Adrenal gland (tissue), 5 donors: ENCODE results near the gene PQBP1.
"Not testable (repeated sequence)": the region's sequence is repeated elsewhere in the genome, so short reads cannot be mapped to it uniquely, and the experiment has no call there.

ENCODE experiments used
- POLR2A ChIP-seq, 2 donors: fragments of 450-650 bp; IDR thresholded peaks; one replicate each; pipeline ENCODE4 v1.6.1; 2017; ENCODE audit warnings: antibody characterized with exemption in 2 of 2, mild to moderate bottlenecking in 2 of 2, moderate library complexity in 1 of 2
- TF ChIP-seq, protein P1 (sequence below), 6 experiments: fragments of 450-650 bp in 4 of 6; fragments of 200-600 bp in 2 of 6; sonication (generic) in 1 of 6; IDR thresholded peaks; 1 replicate in 5 of 6; 2 replicates in 1 of 6; pipeline versions ENCODE4 v1.5.1 to v1.8.0; 2016 to 2021; ENCODE audit warnings: antibody characterized with exemption in 6 of 6, mild to moderate bottlenecking in 2 of 6, moderate library complexity in 1 of 6
- donor health status: DM: no; HTN: no; CAD: no.

DNA sequence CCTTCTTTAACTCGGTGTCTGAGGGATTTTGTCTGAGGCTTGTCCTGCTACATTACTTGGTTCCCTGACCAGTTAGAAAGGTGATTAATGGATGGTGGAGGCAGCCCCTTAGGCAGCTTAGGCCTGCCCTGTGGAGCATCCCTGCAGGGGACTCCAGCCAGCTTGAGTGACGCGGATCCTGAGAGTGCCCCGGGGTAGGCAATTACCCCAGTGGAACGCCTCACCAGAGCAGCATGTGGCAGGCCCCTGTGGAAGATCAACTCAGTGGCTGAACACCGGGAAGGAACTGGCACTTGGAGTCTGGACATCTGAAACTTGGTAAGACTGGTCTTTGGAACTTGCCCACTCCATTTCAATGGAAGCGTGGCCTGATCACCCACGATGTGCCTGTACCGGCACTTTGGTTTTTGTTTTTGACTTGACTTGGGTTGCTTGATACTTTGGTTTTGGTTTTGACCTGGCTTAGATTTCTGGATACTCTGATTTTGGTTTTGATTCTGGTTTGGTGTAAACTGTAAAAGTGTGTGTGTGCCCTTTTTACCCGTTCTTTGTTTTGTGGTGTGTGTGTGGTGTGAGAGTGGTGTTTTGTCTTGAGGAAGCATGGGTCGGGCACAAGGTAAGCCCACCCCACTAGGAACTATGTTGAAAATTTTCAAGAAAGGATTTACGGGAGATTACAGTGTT, 43.5 kb upstream of the PQBP1 start:
- TF ChIP-seq, protein P1, sequence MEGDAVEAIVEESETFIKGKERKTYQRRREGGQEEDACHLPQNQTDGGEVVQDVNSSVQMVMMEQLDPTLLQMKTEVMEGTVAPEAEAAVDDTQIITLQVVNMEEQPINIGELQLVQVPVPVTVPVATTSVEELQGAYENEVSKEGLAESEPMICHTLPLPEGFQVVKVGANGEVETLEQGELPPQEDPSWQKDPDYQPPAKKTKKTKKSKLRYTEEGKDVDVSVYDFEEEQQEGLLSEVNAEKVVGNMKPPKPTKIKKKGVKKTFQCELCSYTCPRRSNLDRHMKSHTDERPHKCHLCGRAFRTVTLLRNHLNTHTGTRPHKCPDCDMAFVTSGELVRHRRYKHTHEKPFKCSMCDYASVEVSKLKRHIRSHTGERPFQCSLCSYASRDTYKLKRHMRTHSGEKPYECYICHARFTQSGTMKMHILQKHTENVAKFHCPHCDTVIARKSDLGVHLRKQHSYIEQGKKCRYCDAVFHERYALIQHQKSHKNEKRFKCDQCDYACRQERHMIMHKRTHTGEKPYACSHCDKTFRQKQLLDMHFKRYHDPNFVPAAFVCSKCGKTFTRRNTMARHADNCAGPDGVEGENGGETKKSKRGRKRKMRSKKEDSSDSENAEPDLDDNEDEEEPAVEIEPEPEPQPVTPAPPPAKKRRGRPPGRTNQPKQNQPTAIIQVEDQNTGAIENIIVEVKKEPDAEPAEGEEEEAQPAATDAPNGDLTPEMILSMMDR (IDR thresholded peaks at IDR 0.05): not testable (repeated sequence)
- TF ChIP-seq POLR2A (IDR thresholded peaks at IDR 0.05): not testable (repeated sequence)
